ENCODE measurements around the gene TMEM168.

Gene TMEM168

DNA sequence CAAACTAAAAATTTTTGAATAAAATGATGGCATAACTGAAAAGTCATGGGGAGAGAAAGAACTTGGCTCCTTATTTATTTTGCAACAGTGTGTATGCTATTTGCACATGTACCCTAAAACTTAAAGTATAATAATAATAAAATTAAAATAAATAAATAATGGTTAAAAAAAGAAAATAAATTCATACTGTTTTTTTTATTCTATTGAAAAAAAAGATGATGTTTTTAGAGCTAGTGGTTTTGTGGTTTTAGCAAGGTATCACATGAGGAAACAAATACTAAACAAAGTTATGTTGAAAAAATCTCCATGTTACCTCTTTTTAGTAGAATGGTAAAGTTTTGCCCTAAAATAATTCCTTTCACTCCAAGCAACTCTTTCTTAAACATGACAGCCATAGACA is 26.2 kb downstream of the TMEM168 start:
- no peaks in the 10 kb centered on the region for H3K27me3 ChIP-seq (ENCODE audit: insufficient read depth, low read length)
- no peaks in the 10 kb centered on the region for H3K9me3 ChIP-seq (ENCODE audit: low read length)
- H3K36me3 ChIP-seq (ENCODE audit: insufficient read depth, low read length), result no peaks in the 10 kb centered on the region
- H3K4me3 ChIP-seq (ENCODE audit: low read length), result no peak overlapping the region
- no peaks in the 10 kb centered on the region for H3K4me1 ChIP-seq (ENCODE audit: insufficient read depth, low read length)
- H2AFZ ChIP-seq (ENCODE audit: low read depth, low read length), result no peak overlapping the region

DNA sequence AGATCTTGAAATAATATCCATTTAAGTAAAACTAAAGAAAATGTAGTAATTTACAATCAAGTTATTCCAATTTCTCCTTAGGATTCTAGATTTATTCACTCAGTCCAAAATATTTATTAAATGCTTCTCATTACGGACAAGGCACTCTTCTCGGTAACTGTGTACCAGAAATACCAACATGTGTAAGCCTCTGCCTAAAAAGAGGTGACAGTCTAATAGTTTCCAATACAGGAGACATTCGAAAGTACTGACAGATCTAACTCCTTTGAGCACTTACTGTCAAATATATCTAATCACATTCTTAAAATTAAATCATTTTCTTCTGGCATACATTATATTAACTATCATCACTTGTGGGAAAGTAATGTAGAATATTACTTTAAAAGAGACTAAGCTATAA is 26.9 kb downstream of the TMEM168 start:
- Histone ChIP-seq H3K9me3 (ENCODE audit: low read length) (peaks cover 2% of the 10 kb centered on the region), H2AFZ (ENCODE audit: low read depth, low read length) (no peak overlapping the region), H3K4me3 (ENCODE audit: low read length) (no peak overlapping the region), H3K27me3 (ENCODE audit: insufficient read depth, low read length) (no peaks in the 10 kb centered on the region), H3K36me3 (ENCODE audit: insufficient read depth, low read length) (no peaks in the 10 kb centered on the region), H3K4me1 (ENCODE audit: insufficient read depth, low read length) (no peaks in the 10 kb centered on the region)

DNA sequence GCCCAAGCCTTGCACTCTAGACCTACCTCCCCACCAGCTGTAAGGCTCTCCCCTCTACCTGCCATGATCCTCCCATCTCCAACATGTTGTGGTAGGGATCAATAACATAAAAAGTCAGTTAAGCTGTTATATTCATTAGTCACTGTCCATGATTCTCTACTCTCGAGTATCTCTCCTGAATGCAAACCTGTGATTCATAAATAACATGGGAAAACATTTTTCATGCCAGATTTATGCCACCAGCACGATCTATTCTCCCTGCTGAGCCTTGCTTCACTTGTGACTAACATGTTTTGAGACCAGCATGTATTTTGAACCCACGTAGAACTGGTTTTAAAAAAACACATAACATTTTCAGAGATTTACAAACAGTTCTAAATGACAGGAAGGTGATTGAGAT is 30.3 kb downstream of the TMEM168 start:
- Histone ChIP-seq H2AFZ (ENCODE audit: low read depth, low read length) (no peak overlapping the region), H3K27me3 (ENCODE audit: insufficient read depth, low read length) (no peaks in the 10 kb centered on the region), H3K36me3 (ENCODE audit: insufficient read depth, low read length) (no peaks in the 10 kb centered on the region), H3K4me1 (ENCODE audit: insufficient read depth, low read length) (no peaks in the 10 kb centered on the region), H3K4me3 (ENCODE audit: low read length) (no peak overlapping the region), H3K9me3 (ENCODE audit: low read length) (peaks cover 2% of the 10 kb centered on the region)

DNA sequence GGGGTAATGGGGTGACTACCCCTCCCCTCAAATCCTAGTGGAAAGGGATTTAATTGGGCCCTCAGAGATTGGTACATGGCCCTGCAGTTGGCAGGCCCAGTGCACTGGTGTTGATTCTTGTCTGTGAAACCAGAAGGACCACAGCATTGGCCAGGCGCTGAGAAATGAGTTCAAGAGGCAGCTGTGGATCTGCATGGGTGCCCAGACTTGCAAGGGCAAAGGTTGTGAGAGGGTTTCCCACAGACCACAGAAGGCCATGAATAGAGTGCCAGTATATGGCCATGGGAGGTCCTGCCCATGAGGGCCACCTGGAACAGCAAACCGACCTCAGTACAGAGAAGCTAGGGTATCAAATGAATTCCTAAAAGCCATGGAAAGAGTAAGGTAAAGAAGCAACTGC is 32.9 kb downstream of the TMEM168 start:
- H3K4me1 ChIP-seq (ENCODE audit: insufficient read depth, low read length), result no peaks in the 10 kb centered on the region
- H3K9me3 ChIP-seq (ENCODE audit: low read length), result peaks cover 2% of the 10 kb centered on the region
- H3K36me3 ChIP-seq (ENCODE audit: insufficient read depth, low read length), result no peaks in the 10 kb centered on the region
- no peak overlapping the region for H3K4me3 ChIP-seq (ENCODE audit: low read length)
- H2AFZ ChIP-seq (ENCODE audit: low read depth, low read length), result no peak overlapping the region
- no peaks in the 10 kb centered on the region for H3K27me3 ChIP-seq (ENCODE audit: insufficient read depth, low read length)

DNA sequence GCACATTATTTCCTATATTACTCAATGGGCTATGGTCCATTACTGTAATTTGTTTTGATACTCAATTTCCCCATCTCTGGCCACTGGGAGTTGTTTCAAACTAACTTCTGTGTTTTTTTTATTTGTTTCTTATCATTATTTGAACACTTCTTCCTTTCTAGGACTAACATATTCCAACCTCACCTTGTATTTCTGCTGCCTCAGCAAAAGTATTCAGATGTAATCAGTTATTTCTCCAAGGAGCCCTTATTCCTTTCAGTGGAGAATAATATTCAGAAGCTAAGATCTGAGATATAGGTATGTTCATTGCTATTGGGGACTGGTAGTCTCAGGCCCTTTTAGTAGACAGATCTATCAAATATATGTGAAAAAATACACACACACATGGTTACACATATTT is 36.9 kb downstream of the TMEM168 start:
- no peaks in the 10 kb centered on the region for H3K4me1 ChIP-seq (ENCODE audit: insufficient read depth, low read length)
- H3K27me3 ChIP-seq (ENCODE audit: insufficient read depth, low read length), result no peaks in the 10 kb centered on the region
- H3K36me3 ChIP-seq (ENCODE audit: insufficient read depth, low read length), result no peaks in the 10 kb centered on the region
- no peak overlapping the region for H2AFZ ChIP-seq (ENCODE audit: low read depth, low read length)
- H3K9me3 ChIP-seq (ENCODE audit: low read length), result no peaks in the 10 kb centered on the region
- H3K4me3 ChIP-seq (ENCODE audit: low read length), result no peak overlapping the region

DNA sequence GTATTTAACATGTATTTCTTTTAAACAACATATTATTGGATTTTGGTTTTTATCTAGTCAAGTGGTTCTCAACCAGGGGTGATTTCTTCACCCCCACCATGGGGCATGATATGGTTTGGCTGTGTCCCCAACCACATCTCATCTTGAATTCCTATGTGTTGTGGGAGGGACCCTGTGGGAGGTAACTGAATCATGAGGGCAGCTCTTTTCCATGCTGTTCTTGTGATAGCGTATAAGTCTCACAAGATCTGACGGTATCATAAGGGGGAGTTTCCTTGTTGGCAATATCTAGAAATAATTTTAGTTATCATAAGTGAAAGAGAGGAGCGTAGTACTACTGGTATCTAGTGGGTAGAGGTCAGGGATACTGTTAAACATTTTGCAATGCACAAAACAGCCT is 37.6 kb downstream of the TMEM168 start:
- Histone ChIP-seq H3K4me3 (ENCODE audit: low read length) (no peak overlapping the region), H3K27me3 (ENCODE audit: insufficient read depth, low read length) (no peaks in the 10 kb centered on the region), H3K36me3 (ENCODE audit: insufficient read depth, low read length) (no peaks in the 10 kb centered on the region), H3K9me3 (ENCODE audit: low read length) (no peaks in the 10 kb centered on the region), H2AFZ (ENCODE audit: low read depth, low read length) (no peak overlapping the region), H3K4me1 (ENCODE audit: insufficient read depth, low read length) (no peaks in the 10 kb centered on the region)

DNA sequence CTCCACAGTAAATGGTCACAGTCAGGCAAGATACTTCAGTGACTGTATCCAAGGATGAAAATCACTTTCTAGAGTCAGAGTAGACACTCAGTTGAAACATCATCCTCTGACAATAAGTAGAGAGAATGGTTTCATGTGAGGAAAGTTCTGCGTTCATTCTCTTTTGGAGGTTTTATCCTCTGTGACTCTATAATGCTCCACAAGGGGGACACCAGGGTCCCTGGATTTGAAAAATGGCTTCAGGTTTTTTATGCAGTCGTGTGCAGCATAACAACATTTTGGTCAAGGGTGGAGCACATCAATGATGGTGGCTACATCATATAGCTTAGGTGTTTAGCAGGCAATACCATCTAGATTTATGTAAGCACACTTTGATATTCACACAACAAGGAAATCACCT is 40.4 kb downstream of the TMEM168 start:
- no peak overlapping the region for H2AFZ ChIP-seq (ENCODE audit: low read depth, low read length)
- no peaks in the 10 kb centered on the region for H3K36me3 ChIP-seq (ENCODE audit: insufficient read depth, low read length)
- H3K4me1 ChIP-seq (ENCODE audit: insufficient read depth, low read length), result no peaks in the 10 kb centered on the region
- H3K27me3 ChIP-seq (ENCODE audit: insufficient read depth, low read length), result no peaks in the 10 kb centered on the region
- no peak overlapping the region for H3K4me3 ChIP-seq (ENCODE audit: low read length)
- no peaks in the 10 kb centered on the region for H3K9me3 ChIP-seq (ENCODE audit: low read length)

DNA sequence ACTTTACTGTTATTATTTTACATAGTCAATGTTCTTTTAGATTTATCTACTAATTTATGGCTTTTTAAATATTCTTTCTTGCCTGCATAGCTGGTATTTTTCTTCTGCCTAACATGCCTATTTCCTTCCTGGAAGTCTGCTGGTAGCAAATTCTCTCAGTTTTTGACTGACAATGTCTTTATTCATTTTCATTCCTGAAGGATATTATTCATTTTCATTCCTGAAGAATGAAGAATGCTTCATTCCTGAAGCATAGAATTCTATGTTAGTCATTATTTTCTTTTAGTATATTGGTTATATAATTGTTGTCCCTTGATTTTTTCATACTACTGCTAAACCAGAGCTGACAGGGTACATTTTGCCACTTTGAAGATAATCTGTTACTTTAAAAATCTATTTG is 41.8 kb downstream of the TMEM168 start:
- no peak overlapping the region for H3K4me3 ChIP-seq (ENCODE audit: low read length)
- no peak overlapping the region for H2AFZ ChIP-seq (ENCODE audit: low read depth, low read length)
- H3K4me1 ChIP-seq (ENCODE audit: insufficient read depth, low read length), result no peaks in the 10 kb centered on the region
- H3K36me3 ChIP-seq (ENCODE audit: insufficient read depth, low read length), result no peaks in the 10 kb centered on the region
- H3K27me3 ChIP-seq (ENCODE audit: insufficient read depth, low read length), result no peaks in the 10 kb centered on the region
- no peaks in the 10 kb centered on the region for H3K9me3 ChIP-seq (ENCODE audit: low read length)

DNA sequence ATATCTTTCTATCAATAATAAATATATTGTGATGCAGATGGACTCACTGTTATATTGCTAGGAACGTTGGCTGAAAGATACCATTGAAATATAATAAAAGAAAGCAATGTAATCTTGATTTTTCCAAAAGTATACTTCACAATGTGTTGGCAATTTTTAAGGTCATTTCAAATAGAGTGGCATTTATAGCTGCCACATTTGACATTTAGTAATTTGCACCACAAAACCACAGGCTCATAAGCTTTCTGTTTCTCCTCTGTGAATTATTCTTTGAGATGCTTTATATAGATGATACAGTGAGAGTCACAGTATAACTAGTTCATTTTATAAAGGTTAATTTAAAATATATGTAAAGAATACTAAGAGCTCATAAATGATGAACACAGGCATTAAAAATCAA is 44.6 kb downstream of the TMEM168 start:
- Histone ChIP-seq H3K9me3 (ENCODE audit: low read length) (no peaks in the 10 kb centered on the region), H3K36me3 (ENCODE audit: insufficient read depth, low read length) (no peaks in the 10 kb centered on the region), H3K27me3 (ENCODE audit: insufficient read depth, low read length) (no peaks in the 10 kb centered on the region), H3K4me1 (ENCODE audit: insufficient read depth, low read length) (no peaks in the 10 kb centered on the region), H2AFZ (ENCODE audit: low read depth, low read length) (no peak overlapping the region), H3K4me3 (ENCODE audit: low read length) (no peak overlapping the region)

DNA sequence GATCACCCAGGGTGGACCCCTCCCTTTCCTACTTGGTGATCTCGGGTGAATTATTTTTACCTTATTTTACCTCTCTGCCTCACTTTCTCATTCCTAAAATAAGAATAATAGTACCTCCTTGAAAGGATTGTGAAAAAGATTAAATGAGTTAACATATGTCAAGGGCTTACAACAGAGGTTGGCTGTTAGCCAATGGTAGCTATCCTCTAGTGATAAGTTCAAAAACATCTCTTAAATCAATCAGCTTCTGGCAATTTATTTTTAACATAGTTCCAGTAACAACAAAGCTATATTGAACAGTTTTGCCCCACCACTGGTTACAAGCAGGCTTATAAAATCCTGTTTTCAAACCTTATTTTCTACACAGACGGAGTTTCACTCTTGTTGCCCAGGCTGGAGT is 45.4 kb downstream of the TMEM168 start:
- Histone ChIP-seq H3K36me3 (ENCODE audit: insufficient read depth, low read length) (no peaks in the 10 kb centered on the region), H3K9me3 (ENCODE audit: low read length) (no peaks in the 10 kb centered on the region), H3K27me3 (ENCODE audit: insufficient read depth, low read length) (no peaks in the 10 kb centered on the region), H3K4me3 (ENCODE audit: low read length) (no peak overlapping the region), H2AFZ (ENCODE audit: low read depth, low read length) (no peak overlapping the region), H3K4me1 (ENCODE audit: insufficient read depth, low read length) (no peaks in the 10 kb centered on the region)

DNA sequence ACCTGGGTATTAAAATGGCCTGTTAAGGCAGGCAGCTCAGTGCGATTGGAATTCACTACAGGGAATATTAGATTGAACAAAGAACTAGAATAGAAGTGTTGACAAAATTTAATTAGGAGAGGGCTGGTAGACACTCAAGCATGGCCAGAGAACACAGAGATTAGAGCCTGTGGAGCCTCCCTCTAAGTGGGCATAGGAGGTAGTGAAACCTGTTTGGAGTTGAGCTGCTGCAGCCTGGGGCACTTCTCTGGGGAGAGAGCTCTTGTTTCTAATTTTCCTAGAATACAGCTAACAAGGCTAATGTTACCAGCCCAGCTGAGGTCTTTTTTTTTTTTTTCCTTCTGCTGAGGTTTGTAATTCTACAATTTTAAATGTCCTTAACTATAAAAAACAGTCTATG is 46.4 kb downstream of the TMEM168 start:
- Histone ChIP-seq H3K4me1 (ENCODE audit: insufficient read depth, low read length) (no peaks in the 10 kb centered on the region), H3K4me3 (ENCODE audit: low read length) (no peak overlapping the region), H3K27me3 (ENCODE audit: insufficient read depth, low read length) (no peaks in the 10 kb centered on the region), H3K36me3 (ENCODE audit: insufficient read depth, low read length) (no peaks in the 10 kb centered on the region), H3K9me3 (ENCODE audit: low read length) (no peaks in the 10 kb centered on the region), H2AFZ (ENCODE audit: low read depth, low read length) (no peak overlapping the region)

DNA sequence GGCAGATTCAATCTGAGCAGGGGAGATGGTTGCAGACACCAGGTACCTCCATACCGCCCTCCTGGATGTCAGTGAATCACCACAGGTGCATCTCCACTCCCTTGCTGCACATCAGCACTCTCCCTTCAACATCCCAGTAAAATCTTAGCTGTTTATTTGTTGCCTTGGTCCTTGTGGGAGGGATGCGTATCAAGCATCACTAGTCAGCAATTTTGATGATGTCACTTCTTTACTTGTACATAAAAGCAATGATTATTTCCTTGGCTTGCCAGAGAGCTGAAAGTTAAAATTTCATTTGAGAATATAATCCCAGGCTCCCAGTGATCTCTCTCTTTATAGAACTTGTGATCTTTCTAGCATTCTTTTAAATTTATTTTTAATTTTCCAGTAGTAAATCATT is 49.5 kb downstream of the TMEM168 start:
- no peak overlapping the region for H3K4me3 ChIP-seq (ENCODE audit: low read length)
- H3K36me3 ChIP-seq (ENCODE audit: insufficient read depth, low read length), result no peaks in the 10 kb centered on the region
- no peaks in the 10 kb centered on the region for H3K4me1 ChIP-seq (ENCODE audit: insufficient read depth, low read length)
- no peak overlapping the region for H2AFZ ChIP-seq (ENCODE audit: low read depth, low read length)
- peaks cover 2% of the 10 kb centered on the region for H3K9me3 ChIP-seq (ENCODE audit: low read length)
- no peaks in the 10 kb centered on the region for H3K27me3 ChIP-seq (ENCODE audit: insufficient read depth, low read length)

DNA sequence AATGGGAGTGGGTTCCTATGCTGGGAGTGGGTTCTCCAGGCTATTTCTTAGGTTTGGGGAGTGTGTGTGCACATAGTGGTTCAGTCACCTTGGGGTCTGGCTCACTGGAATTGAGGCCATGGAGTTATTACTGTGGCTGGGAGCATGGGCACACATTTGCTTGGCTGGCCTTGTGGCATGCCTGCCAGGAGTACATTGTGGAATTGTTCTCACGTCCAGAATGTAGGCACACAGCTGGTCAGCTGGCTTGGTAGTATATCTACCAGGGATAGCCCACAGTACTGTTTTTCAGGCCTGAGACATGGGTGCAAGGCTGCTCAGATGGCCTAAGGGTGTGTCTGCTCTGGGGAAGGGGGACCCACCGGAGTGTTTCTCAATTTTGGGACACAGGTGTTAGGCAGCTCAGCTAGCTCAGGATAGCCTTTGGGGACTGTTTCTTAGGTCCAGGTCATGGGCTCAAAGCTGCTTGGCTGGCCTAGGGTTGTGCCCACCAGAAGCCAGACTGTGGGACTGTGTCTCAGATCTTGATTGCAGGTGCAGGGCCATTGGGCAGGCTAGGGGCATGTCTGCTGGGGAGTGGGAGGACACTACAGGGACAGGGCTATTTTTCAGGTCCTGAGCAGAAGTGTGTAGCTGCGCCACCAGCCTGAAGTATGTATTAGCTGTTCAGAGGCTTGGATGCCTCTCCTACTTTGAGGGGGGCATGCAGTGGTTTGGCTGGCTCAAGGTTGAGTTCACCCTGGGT is 50.6 kb downstream of the TMEM168 start:
- no peak overlapping the region for H2AFZ ChIP-seq (ENCODE audit: low read depth, low read length)
- H3K4me1 ChIP-seq (ENCODE audit: insufficient read depth, low read length), result no peaks in the 10 kb centered on the region
- peaks cover 2% of the 10 kb centered on the region for H3K9me3 ChIP-seq (ENCODE audit: low read length)
- H3K4me3 ChIP-seq (ENCODE audit: low read length), result no peak overlapping the region
- H3K36me3 ChIP-seq (ENCODE audit: insufficient read depth, low read length), result no peaks in the 10 kb centered on the region
- no peaks in the 10 kb centered on the region for H3K27me3 ChIP-seq (ENCODE audit: insufficient read depth, low read length)

DNA sequence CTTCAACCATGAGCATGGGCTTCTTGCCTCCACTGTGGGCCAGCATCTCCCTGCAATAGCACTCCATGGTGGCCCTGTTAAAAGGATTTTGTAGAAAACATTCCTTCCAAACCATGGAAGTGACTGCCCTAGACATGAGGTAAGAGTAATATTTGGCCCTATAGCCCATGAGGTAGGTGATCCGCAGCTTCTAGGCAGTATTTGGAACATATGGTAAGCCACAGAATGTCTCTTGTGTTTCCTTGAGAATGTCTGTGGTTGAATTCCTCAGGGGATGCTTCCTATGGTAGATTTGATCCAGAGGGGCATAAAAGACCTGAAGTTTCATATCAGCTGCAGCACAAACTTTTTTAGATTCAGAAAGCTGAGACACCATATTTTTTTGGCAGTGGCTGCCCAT is 54.9 kb downstream of the TMEM168 start:
- Histone ChIP-seq H3K27me3 (ENCODE audit: insufficient read depth, low read length) (no peaks in the 10 kb centered on the region), H3K4me1 (ENCODE audit: insufficient read depth, low read length) (no peaks in the 10 kb centered on the region), H3K9me3 (ENCODE audit: low read length) (peaks cover 2% of the 10 kb centered on the region), H3K4me3 (ENCODE audit: low read length) (no peak overlapping the region), H2AFZ (ENCODE audit: low read depth, low read length) (no peak overlapping the region), H3K36me3 (ENCODE audit: insufficient read depth, low read length) (no peaks in the 10 kb centered on the region)
